Measurements from ENCODE around the gene MED4.

- TF ChIP-seq EZH2 (IDR thresholded peaks at IDR 0.05; ENCODE audit: insufficient read depth, poor library complexity, severe bottlenecking) (no peak), EZH2phosphoT487 (IDR thresholded peaks at IDR 0.05; ENCODE audit: insufficient read depth, low read depth) (no peak)
Observed at GRCh38 chr13:48118030-48118429, 23.1 kb upstream of the MED4 start.

Measured in GM23248 (cell line).